HG03442 (cell line): ENCODE results near the gene GAA.
A peak's percentile ranks its signal among the peaks of the same experiment; 100 is the strongest.
"Not testable (repeated sequence)": the region's sequence is repeated elsewhere in the genome, so short reads cannot be mapped to it uniquely, and the experiment has no call there.

Experiments
- ATAC-seq: cut with Tn5 transposase; IDR thresholded peaks from one replicate; pipeline ENCODE4 v1.9.1; 2021; ENCODE audit warnings: mild to moderate bottlenecking, moderate library complexity; ENCODE audit not compliant: unreplicated experiment

The GAA gene

GRCh38 chr17:80082403-80083135 lies 18.8 kb upstream of the GAA start:
- ATAC-seq, result no peak

DNA sequence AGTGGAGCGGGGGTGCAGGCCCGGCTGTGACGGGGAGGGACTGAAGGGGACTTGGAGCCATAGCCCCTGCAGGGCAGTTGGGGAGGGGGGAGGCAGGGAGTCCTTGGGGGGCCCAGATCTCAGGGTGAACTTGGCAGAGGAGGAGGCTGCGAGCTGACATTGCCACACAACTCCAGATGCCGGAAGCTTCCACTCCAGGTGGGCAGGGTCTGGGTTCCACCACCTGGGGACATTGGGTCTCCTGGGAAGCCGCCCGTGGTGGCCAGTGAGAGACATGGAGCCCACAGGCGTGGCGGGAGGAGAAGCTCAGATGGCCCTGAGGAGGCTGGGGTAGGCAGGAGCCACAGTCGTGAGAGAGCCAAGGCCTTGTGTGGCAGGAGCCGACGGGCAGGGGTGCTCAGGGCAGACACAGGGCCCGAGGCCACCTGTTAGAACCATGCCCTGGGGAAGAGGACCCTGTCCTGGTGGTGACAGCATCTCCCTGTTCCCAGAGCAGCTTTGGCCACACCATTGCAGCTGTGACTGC lies 18.2 kb upstream of the GAA start:
- ATAC-seq, result no peak

GRCh38 chr17:80084773-80085172 lies 16.6 kb upstream of the GAA start:
- ATAC-seq, result no peak

GRCh38 chr17:80086081-80086480 lies 15.3 kb upstream of the GAA start:
- ATAC-seq, result no peak

- no peak for ATAC-seq
Observed at GRCh38 chr17:80086616-80087015, 14.8 kb upstream of the GAA start.

GRCh38 chr17:80087346-80088265 lies 13.8 kb upstream of the GAA start:
- ATAC-seq, result no peak

DNA sequence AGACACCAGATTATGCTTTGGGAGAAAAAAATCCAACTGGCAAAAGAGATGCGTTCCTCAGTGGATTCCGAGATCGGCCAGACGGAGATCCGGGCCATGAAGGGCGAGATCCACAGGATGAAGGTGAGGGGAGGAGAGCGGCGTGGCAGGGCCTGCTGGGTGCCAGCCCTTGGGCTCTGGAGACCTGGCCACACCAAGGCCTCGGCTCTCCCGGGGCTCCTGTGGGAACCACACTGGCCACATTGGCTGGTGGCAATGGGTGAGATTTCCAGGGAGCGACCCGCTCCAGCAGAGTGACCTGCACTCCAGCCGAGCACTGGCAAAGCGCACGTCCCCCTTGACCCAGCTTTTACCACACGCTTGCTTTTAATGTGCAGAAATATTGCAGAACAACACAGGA lies 11.6 kb upstream of the GAA start:
- ATAC-seq, result no peak

DNA sequence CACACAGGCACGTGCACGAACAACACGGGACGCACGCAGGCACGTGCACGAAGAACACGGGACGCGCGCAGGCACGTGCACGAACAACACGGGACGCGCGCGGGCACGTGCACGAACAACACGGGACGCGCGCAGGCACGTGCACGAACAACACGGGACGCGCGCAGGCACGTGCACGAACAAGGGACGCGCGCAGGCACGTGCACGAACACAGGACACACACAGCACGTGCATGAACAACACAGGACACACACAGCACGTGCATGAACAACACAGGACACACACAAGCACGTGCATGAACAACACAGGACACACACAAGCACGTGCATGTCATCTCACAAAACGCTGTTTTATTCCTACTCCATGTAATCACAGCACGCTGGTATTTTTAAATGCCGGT lies 11.2 kb upstream of the GAA start:
- ATAC-seq, result not testable (repeated sequence)

DNA sequence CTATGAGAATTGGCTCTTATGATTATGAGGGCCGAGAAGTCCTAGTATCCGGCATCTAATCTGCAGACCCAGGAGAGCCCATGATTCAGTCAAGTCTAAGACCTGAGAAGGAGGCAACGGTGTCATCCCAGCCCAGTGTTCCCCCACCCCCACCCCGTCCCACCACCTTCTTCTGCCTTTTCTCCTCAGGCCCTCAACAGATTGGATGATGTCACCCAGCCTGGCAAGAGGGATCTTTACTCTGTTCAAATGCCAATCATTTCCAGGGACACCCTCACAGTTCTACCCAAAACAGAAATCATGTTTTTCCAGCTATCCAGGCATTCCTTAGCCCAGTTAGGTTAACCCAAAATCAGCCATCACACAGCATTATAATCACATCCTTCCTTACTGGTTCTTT lies 10.0 kb upstream of the GAA start:
- no peak for ATAC-seq

- no peak for ATAC-seq
Observed at GRCh38 chr17:80092959-80093358, 8.4 kb upstream of the GAA start.

DNA sequence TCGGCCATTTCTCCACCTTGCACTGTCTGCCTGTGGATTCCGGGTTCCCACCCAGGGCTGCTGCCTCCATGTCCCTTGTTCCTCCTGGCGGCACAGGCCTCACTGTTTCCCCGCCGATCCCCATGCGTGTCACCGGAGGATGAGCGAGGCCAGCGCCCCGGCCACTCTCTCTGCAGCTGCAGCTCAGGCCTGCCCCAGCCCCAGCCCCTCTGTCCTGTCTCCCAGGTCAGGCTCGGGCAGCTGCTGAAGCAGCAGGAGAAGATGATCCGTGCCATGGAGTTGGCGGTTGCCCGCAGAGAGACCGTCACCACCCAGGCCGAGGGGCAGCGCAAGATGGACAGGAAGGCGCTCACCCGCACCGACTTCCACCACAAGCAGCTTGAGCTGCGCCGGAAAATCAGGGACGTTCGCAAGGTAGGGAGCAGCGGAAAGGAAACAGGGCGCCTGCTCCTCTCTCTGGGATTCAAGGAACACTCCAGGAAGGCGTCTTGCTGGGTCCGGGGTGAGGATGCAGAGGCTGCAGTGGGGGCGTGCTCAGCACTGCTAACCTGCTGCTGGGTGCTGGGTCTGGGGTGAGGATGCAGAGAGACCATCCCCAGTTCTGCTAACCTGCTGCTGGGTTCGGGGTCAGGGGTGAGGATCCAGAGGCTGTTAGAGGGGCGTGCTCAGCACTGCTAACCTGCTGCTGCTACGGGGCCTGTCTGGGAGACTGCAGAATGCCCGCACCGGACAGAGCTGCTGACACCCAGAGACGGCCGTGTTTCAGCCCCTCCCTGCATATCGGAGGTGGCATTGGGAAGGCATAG lies 6.1 kb upstream of the GAA start:
- no peak for ATAC-seq

DNA sequence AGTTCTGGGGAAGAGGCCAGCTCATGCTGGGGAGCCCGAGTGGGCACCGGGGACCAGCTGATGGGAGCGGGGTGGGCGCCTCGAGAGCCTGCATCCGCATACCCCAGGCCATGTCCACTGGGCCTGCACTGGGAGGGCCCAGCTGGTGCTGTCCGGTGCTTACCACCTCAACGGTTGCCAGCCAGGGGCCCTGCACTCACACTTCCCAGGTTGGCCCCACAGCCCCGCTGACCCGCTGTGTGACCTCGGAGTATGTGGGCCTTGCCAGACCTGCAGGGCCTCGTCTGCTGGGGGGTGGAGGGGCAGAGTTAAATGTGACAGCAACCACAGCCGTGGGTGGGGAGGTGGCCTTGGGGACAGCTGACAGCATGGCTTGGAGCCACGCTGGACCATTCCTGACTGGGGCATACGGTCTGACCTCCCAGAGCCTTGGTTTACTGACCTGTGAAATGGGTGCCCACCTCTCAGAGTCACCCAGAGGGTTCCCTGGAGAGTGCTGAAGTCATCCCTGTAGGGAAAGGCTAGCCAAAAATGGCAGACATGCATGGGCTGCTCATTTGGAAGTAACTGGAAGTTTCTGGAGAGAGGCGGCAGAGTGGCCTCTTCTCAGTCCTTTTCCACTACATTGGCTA lies 5.4 kb upstream of the GAA start:
- ATAC-seq, result no peak

DNA sequence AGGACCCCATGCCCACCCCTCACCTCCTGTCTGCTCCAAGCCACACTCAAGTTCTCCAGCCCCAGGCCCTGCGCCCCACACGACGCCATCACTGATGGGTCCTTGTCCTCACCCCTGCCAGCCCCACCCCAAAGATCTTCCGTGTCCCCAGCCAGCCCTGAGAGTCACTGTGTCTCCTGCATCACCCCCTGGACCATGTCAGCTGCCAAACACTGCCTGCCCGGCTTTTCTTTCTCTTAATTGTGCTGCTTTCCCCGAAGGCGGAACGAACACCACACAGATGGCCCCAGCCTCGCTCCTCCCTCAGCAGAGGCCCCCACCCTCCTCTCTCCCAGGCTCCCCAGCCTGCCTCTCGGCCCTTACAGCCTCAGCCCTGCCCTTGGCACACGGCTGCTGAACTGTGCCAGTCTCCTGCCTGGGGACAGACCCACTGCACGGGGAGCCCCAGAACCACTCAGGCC lies 4.8 kb upstream of the GAA start:
- ATAC-seq, result no peak

- no peak for ATAC-seq
Observed at GRCh38 chr17:80097127-80097621, 4.2 kb upstream of the GAA start.

- ATAC-seq, result no peak
Observed at GRCh38 chr17:80097844-80098691, 3.3 kb upstream of the GAA start.

GRCh38 chr17:80099291-80100034 lies 1.9 kb upstream of the GAA start:
- ATAC-seq, result no peak

DNA sequence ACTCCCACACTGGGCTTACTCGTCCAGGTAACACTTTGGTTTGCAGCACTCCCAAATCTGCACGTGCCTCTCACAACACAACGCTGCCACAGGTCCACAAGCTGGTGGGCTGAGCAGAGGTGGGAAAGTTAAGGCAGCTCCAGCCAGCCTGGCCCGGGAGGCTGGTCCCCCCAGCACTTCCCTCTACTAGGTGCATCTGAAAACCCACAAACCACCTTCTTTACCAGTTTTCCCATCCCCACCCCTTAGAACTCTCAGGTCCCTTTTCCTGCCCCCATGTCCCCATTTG lies 1.4 kb upstream of the GAA start:
- no peak for ATAC-seq

DNA sequence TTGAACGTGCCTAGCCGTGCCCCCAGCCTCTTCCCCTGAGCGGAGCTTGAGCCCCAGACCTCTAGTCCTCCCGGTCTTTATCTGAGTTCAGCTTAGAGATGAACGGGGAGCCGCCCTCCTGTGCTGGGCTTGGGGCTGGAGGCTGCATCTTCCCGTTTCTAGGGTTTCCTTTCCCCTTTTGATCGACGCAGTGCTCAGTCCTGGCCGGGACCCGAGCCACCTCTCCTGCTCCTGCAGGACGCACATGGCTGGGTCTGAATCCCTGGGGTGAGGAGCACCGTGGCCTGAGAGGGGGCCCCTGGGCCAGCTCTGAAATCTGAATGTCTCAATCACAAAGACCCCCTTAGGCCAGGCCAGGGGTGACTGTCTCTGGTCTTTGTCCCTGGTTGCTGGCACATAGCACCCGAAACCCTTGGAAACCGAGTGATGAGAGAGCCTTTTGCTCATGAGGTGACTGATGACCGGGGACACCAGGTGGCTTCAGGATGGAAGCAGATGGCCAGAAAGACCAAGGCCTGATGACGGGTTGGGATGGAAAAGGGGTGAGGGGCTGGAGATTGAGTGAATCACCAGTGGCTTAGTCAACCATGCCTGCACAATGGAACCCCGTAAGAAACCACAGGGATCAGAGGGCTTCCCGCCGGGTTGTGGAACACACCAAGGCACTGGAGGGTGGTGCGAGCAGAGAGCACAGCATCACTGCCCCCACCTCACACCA lies 724 bp downstream of the GAA start:
- peak; percentile 11 for ATAC-seq
